ENCODE data around the gene IFNL4. TPM values are rescaled to one million over a fixed set of nuclear protein-coding genes. Genes with fewer than 3 reads are reported as not detected.
"Not testable (repeated sequence)": the region's sequence is repeated elsewhere in the genome, so short reads cannot be mapped to it uniquely, and the experiment has no call there.

The IFNL4 gene
- total and polyA plus RNA-seq, 9 donors, result 0.17 to 0.23 TPM; not detected in 7

DNA sequence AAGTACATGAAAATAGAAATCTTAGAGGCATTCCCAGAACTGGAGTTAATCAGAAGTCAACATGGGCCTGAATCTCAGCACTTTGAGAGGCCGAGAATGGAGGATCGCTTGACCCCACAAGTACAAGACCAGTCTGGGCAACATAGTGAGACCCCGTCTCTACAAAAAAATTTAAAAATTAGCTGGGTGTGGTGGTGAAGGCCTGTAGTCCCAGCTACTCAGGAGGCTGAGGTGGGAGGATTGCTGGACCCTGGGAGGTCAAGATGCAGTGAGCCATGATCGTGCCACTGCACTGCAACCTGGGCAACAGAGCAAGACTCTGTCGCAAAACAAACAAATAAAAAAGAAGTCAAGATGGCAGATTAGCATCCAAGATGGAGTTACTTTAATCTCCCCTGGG lies 28.1 kb upstream of the IFNL4 start:
- Histone ChIP-seq H3K36me3 (no peaks in the 10 kb centered on the region), H3K9me3 (peaks cover 0 to 3% of the 10 kb centered on the region in 2 donors), H3K27ac (no peak overlapping the region), H3K4me3 (no peak overlapping the region), H3K4me1 (ENCODE audit: insufficient read depth) (no peaks in the 10 kb centered on the region), H3K27me3 (no peaks in the 10 kb centered on the region)
- 87 to 93% (median 92%) methylated on average over 5 of the region's 5 CpGs for WGBS, 3 donors
- TF ChIP-seq, protein P1, sequence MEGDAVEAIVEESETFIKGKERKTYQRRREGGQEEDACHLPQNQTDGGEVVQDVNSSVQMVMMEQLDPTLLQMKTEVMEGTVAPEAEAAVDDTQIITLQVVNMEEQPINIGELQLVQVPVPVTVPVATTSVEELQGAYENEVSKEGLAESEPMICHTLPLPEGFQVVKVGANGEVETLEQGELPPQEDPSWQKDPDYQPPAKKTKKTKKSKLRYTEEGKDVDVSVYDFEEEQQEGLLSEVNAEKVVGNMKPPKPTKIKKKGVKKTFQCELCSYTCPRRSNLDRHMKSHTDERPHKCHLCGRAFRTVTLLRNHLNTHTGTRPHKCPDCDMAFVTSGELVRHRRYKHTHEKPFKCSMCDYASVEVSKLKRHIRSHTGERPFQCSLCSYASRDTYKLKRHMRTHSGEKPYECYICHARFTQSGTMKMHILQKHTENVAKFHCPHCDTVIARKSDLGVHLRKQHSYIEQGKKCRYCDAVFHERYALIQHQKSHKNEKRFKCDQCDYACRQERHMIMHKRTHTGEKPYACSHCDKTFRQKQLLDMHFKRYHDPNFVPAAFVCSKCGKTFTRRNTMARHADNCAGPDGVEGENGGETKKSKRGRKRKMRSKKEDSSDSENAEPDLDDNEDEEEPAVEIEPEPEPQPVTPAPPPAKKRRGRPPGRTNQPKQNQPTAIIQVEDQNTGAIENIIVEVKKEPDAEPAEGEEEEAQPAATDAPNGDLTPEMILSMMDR (IDR thresholded peaks at IDR 0.05), result no peak
- TF ChIP-seq EP300 (IDR thresholded peaks at IDR 0.05), result no peak
- no peak for TF ChIP-seq POLR2A (IDR thresholded peaks at IDR 0.05)
- DNase-seq, result no peak
- intact Hi-C loops (cut with DNase I), result no loop called here

DNA sequence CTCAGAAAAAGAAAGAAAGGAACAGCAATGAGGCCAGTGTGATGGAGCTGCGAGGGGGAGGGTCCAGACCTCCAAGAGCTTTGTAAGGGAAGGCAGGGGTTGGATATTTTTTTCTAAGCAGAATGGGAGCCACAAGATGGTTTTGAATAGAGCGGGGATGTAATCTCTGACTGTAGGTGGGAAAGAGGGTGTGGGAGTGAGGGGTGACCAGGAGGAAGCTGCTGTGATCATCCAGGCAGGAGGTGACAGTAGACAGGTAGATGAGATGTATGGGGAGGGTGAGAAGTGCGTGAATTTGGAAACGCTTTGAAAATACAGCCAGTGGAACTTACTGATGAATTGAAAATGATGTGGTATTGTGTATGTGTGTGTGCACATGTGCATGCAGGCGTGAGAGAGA lies 26.9 kb upstream of the IFNL4 start:
- TF ChIP-seq, protein P1 (IDR thresholded peaks at IDR 0.05), result no peak
- TF ChIP-seq EP300 (IDR thresholded peaks at IDR 0.05) (no peak), POLR2A (IDR thresholded peaks at IDR 0.05) (no peak)
- no peak overlapping the region for H3K27ac ChIP-seq
- H3K4me3 ChIP-seq, result no peak overlapping the region
- H3K4me1 ChIP-seq (ENCODE audit: insufficient read depth), result no peaks in the 10 kb centered on the region
- 66 to 71% (median 67%) methylated on average over 5 of the region's 5 CpGs for WGBS, 3 donors
- intact Hi-C loops (cut with DNase I), result no loop called here
- no peak for DNase-seq
- H3K27me3 ChIP-seq, result no peaks in the 10 kb centered on the region
- no peaks in the 10 kb centered on the region for H3K36me3 ChIP-seq
- H3K9me3 ChIP-seq, result no peaks in the 10 kb centered on the region

DNA sequence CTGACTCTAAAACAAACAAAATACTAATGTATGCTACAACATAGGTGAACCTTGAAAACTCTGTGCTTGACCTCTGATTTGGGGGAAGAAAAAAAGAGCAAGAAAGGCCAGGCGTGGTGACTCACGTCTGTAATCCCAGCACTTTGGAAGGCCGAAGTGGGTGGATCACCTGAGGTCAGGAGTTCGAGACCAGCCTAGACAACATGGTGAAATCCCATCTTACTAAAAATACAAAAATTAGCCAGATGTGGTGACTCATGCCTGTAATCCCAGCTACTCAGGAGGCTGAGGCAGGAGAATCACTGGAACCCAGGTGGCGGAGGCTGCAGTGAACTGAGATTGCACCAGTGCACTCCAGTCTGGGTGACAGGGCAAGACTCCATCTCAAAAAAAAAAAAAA lies 25.2 kb upstream of the IFNL4 start:
- H3K4me3 ChIP-seq; H3K9me3 ChIP-seq; H3K27me3 ChIP-seq; H3K27ac ChIP-seq; DNase-seq; H3K36me3 ChIP-seq; H3K4me1 ChIP-seq (ENCODE audit: insufficient read depth); intact Hi-C loops (cut with DNase I): not testable (repeated sequence)
- whole genome bisulfite sequencing, 3 donors, result 75 to 87% (median 83%) methylated on average over 5 of the region's 5 CpGs

DNA sequence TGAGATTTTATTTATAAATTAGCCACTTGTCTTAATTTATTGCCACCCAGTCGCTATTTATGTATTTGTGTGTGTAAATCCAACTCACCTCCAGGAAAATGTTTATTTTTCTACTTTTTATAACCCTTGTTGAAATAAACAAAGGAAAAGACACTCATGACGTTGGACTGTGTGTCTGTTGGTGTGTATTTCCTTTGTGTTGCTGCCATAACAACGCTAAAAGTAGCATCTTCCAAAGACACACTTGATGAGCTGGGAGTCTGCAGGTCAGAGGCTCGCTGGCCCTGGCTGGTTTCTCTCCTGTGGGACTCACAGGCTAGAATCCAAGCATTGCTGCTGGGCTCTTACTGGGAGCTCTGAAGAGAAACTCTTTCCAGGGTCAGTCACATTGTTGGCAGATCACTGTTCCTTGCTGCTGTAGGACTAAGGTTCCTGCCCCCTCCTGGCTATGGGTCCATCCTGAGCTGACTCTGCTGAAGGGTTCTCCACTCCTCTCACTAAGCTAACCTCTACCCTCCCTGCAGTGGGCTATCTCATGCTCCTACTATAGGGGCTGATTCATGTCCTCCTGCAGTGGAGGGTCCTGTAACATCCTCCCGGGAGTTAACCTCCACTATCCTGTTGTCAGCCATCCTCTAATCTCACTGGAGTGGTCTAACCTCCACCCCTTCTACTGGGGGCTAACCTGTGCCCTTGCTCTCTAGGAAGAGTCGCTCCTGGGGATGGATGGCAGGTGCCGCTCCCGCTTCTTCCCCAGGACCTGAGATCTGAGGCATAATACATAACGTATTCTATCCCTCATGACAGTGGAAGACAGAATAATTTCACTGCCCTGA lies 21.6 kb upstream of the IFNL4 start:
- Histone ChIP-seq H3K27ac (no peak overlapping the region), H3K4me3 (no peak overlapping the region), H3K36me3 (no peaks in the 10 kb centered on the region), H3K27me3 (no peaks in the 10 kb centered on the region), H3K4me1 (ENCODE audit: insufficient read depth) (no peaks in the 10 kb centered on the region), H3K9me3 (no peaks in the 10 kb centered on the region)
- no peak for DNase-seq
- WGBS, 3 donors, result 62% methylated on average over 9 of the region's 9 CpGs
- intact Hi-C loops (cut with DNase I), result no loop called here
- TF ChIP-seq, protein P1 (IDR thresholded peaks at IDR 0.05), result no peak
- TF ChIP-seq EP300 (IDR thresholded peaks at IDR 0.05) (no peak), POLR2A (IDR thresholded peaks at IDR 0.05) (no peak)

DNA sequence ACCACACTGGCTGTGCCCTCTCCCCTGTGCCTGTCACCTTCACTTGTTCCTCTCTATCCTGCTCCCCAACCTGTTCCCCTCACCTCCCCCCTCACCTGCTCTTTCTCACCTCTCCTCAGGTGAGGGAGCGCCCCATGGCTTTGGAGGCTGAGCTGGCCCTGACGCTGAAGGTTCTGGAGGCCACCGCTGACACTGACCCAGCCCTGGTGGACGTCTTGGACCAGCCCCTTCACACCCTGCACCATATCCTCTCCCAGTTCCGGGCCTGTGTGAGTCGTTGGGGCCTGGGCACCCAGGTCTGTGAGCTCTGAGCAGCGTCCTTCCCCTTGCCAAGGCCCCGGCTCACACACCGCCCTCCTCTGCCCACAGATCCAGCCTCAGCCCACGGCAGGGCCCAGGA lies 20.7 kb upstream of the IFNL4 start:
- intact Hi-C loops (cut with DNase I); H3K4me1 ChIP-seq (ENCODE audit: insufficient read depth); H3K36me3 ChIP-seq; H3K27me3 ChIP-seq; H3K27ac ChIP-seq; DNase-seq; H3K9me3 ChIP-seq; H3K4me3 ChIP-seq: not testable (repeated sequence)
- 55 to 74% (median 63%) methylated on average over 10 of the region's 10 CpGs for WGBS, 3 donors

DNA sequence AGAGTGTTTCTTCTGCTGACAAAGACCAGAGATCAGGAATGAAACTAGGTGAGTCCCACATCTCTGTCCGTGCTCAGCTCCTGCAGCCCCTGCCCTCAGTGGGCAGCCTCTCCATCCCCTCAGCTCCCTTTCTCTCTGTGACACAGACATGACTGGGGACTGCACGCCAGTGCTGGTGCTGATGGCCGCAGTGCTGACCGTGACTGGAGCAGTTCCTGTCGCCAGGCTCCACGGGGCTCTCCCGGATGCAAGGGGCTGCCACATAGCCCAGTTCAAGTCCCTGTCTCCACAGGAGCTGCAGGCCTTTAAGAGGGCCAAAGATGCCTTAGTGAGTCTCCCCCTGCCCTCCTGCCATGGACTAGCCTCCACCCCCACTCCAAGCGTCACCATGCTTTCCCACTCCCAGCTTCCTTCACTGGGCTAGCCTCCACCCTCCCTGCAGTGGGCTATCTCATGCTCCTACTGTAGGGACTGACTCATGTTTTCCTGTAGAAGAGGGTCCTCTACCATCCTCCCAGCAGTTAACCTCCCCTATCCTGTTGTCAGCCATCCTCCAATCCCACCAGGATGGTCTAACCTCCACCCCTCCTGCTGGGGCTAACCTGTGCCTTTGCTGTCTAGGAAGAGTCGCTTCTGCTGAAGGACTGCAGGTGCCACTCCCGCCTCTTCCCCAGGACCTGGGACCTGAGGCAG lies 20.0 kb upstream of the IFNL4 start:
- intact Hi-C loops (cut with DNase I); DNase-seq: not testable (repeated sequence)
- WGBS, 3 donors, result 73 to 78% (median 75%) methylated on average over 9 to 10 of the region's 10 CpGs

DNA sequence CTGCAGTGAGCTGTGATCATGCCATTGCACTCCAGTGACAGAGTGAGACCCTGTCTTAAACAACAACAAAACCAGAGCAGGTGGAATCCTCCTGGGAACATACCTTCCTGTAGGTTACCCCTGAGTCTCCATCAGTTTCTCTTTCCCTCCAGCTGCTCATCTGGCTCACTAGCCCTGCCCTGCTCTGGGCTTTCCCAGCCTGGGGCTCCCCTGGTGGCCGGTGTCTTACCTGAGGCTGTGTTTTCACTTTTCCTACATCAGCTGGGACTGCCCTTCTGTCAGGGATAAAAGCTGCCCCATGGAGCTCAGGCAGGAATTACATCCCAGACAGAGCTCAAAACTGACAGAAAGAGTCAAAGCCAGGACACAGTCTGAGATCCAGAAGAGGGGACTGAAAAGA lies 19.4 kb upstream of the IFNL4 start, which contains the start of gene IFNL2:
TSS of gene IFNL2 (plus strand) at position 312 of the 400 bp plus-strand sequence. CDS start 173 bp downstream, outside the sequence.
- H3K4me1 ChIP-seq (ENCODE audit: insufficient read depth); H3K27ac ChIP-seq; H3K9me3 ChIP-seq; DNase-seq; intact Hi-C loops (cut with DNase I); H3K4me3 ChIP-seq; H3K36me3 ChIP-seq; H3K27me3 ChIP-seq: not testable (repeated sequence)
- WGBS, 3 donors, result no CpG with 5 or more reads among the region's 1 CpG

More for the DNA sequence above, 20.0 kb upstream of the IFNL4 start:
- not testable (repeated sequence) for H3K27me3 ChIP-seq; H3K4me3 ChIP-seq; H3K36me3 ChIP-seq; H3K9me3 ChIP-seq; H3K27ac ChIP-seq; H3K4me1 ChIP-seq (ENCODE audit: insufficient read depth)

Measured in ovary (tissue), 9 donors.